Measurements from ENCODE around the gene ZNF689.

The ZNF689 gene

DNA sequence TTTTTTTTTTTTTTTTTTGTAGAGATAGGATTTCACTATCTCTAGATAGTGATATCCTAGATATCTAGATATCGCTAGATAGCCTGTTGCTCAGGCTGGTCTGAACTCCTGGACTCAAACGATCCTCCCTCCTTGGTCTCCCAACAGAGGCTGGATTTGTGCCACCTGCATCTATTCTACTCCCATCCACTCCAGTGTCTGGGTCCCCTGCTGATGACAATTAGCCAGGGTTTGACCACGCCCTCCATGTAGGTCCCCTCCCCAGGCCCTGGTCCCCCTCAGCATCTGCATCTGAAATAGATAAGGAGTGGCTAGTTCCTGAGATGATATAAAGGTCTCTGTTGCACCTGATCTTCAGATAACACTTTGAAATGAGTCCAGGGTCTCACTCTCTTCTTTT, 40.9 kb downstream of the ZNF689 start:
- Histone ChIP-seq H3K4me3 (ENCODE audit: low read depth, low read length) (no peak overlapping the region), H3K4me1 (no peaks in the 10 kb centered on the region), H3K36me3 (no peaks in the 10 kb centered on the region), H3K27me3 (no peaks in the 10 kb centered on the region), H3K9me3 (no peaks in the 10 kb centered on the region)
- DNase-seq, result no peak
- TF ChIP-seq, protein P1, sequence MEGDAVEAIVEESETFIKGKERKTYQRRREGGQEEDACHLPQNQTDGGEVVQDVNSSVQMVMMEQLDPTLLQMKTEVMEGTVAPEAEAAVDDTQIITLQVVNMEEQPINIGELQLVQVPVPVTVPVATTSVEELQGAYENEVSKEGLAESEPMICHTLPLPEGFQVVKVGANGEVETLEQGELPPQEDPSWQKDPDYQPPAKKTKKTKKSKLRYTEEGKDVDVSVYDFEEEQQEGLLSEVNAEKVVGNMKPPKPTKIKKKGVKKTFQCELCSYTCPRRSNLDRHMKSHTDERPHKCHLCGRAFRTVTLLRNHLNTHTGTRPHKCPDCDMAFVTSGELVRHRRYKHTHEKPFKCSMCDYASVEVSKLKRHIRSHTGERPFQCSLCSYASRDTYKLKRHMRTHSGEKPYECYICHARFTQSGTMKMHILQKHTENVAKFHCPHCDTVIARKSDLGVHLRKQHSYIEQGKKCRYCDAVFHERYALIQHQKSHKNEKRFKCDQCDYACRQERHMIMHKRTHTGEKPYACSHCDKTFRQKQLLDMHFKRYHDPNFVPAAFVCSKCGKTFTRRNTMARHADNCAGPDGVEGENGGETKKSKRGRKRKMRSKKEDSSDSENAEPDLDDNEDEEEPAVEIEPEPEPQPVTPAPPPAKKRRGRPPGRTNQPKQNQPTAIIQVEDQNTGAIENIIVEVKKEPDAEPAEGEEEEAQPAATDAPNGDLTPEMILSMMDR (IDR thresholded peaks at IDR 0.05; ENCODE audit: low read depth, low read length), result no peak

DNA sequence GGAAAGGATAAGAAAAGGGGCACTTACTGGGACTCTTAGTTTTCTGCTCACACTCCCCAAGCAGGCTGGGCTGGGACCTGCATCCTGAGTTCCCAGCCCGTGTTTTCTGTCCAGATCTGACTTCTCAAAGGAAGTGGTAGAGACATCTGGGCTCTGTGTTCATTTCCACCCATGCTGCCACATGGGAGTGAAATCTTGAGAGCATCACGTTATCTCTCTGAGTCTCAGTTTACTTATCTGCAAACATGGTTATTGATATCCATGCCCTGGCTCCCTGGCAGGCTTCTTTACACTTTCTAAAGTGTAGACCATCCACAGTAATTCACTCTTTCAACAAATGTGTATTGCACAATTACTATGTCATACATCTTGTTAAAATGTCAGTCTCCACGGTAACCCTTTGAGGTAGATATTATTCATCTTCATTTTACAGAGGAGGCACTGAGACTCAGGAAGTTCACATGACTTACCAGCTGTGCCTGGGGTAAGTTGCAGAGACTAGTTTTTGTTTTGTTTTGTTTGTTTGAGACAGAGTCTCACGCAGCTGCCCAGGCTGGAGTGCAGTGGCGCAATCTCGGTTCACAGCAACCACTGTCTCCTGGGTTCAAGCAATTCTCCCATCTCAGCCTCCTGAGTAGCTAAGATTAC, 42.1 kb downstream of the ZNF689 start:
- no peak for DNase-seq
- H3K4me1 ChIP-seq, result no peaks in the 10 kb centered on the region
- H3K36me3 ChIP-seq, result no peaks in the 10 kb centered on the region
- H3K4me3 ChIP-seq (ENCODE audit: low read depth, low read length), result no peak overlapping the region
- no peaks in the 10 kb centered on the region for H3K27me3 ChIP-seq
- TF ChIP-seq, protein P1 (IDR thresholded peaks at IDR 0.05; ENCODE audit: low read depth, low read length), result no peak
- H3K9me3 ChIP-seq, result no peaks in the 10 kb centered on the region

DNA sequence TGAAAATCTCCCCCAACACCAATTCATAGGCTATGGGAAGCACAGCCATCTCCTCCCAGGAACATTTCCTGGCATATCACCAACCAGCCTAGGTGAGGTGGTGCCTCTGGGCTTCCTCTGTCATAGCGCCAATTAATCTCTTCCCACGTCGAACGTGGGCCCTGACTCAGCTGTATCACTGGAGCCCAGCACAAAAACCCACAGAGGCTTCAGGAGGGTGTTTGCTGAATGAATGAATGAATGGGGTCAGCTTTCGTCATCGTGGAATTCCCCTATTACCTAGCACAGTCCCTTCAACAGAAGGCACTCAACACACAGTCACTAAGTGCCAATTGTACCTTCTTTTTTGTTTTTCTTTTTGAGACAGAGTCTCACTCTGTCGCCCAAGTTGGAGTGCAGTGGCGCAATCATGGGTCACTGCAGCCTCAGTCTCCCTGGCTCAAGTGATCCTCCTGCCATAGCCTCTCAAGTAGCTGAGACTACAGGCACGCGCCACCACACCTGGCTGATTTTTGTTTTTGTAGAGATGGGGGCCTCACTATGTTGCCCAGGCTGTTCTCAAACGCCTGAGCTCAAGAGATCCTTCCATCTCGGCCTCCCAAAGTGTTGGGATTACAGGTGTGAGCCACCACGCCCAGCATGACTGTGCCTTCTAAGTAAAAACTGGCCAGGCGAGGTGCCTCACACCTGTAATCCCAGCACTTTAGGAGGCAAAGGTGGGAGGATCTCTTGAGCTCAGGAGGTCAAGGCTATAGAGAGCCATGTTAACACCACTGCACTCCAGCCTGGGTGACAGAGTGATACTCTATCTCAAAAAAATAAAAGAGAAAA, 42.8 kb downstream of the ZNF689 start:
- no peak for DNase-seq
- no peaks in the 10 kb centered on the region for H3K4me1 ChIP-seq
- H3K9me3 ChIP-seq, result no peaks in the 10 kb centered on the region
- H3K4me3 ChIP-seq (ENCODE audit: low read depth, low read length), result no peak overlapping the region
- TF ChIP-seq, protein P1 (IDR thresholded peaks at IDR 0.05; ENCODE audit: low read depth, low read length), result no peak
- no peaks in the 10 kb centered on the region for H3K36me3 ChIP-seq
- H3K27me3 ChIP-seq, result no peaks in the 10 kb centered on the region

DNA sequence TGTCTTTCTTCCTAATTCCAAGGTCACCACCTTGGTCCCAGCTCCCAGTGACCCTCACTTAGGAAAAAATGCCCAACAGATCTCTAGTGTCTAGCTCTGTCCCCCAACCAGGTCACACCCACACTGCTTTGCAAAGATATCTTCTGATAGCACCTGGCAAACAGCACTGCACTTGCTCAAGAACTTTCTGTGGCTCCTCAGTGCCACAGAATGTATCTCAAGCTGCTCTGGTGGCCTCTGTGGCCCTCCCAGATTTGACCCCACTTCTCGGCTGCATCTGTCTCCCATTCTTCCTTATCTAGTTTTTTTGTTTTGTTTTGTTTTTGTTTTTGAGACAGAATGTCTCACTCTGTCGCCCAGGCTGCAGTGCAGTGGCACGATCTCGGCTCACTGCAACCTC, 43.7 kb downstream of the ZNF689 start:
- H3K9me3 ChIP-seq, result no peaks in the 10 kb centered on the region
- TF ChIP-seq, protein P1 (IDR thresholded peaks at IDR 0.05; ENCODE audit: low read depth, low read length), result no peak
- H3K36me3 ChIP-seq, result no peaks in the 10 kb centered on the region
- no peaks in the 10 kb centered on the region for H3K4me1 ChIP-seq
- no peak overlapping the region for H3K4me3 ChIP-seq (ENCODE audit: low read depth, low read length)
- no peak for DNase-seq
- H3K27me3 ChIP-seq, result no peaks in the 10 kb centered on the region

DNA sequence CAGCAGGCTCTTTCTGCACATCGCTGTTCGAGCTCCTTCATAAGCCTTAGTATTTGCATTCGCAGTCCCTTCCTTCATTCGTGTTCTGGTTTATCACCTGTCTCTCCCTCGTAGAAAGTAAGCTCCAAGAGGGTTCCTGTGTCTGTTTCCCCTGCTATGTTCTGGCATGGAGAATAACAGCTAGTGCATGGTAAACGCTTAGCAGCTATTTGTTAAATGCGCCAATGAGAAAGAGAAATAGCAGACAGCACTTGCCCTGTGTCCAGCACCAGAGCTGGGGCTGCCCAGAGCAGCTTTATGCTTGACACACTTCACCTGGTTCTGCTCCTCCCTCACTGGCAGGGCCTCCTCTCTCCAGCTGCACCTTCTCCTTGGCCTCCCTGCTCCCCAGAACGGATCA, 44.2 kb downstream of the ZNF689 start:
- Histone ChIP-seq H3K9me3 (no peaks in the 10 kb centered on the region), H3K4me3 (ENCODE audit: low read depth, low read length) (no peak overlapping the region), H3K4me1 (no peaks in the 10 kb centered on the region), H3K27me3 (no peaks in the 10 kb centered on the region), H3K36me3 (no peaks in the 10 kb centered on the region)
- DNase-seq, result no peak
- TF ChIP-seq, protein P1 (IDR thresholded peaks at IDR 0.05; ENCODE audit: low read depth, low read length), result no peak

DNA sequence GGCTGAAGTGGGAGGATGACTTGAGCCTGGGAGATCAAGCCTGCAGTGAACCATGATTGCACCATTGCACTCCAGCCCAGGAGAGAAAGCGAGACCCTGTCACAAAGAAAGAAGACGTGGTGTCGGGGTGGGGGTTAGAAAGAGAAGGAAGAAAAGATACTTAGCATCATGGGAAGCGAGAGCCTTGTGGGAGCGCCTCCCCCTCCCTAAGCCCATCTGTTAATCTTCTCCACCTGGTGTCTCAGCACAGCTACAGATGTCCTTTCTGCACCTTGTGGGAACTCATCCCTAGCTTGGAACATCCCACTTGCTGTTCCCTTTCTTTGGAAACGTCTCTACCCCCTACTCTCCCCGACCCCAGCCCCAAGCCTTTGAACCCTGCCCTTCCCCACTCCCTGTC, 44.7 kb downstream of the ZNF689 start:
- TF ChIP-seq, protein P1 (IDR thresholded peaks at IDR 0.05; ENCODE audit: low read depth, low read length), result no peak
- H3K36me3 ChIP-seq, result no peaks in the 10 kb centered on the region
- no peaks in the 10 kb centered on the region for H3K4me1 ChIP-seq
- no peak for DNase-seq
- no peaks in the 10 kb centered on the region for H3K9me3 ChIP-seq
- H3K4me3 ChIP-seq (ENCODE audit: low read depth, low read length), result no peak overlapping the region
- H3K27me3 ChIP-seq, result no peaks in the 10 kb centered on the region
